Measurements from ENCODE around the gene CHIC2.

Gene CHIC2

DNA sequence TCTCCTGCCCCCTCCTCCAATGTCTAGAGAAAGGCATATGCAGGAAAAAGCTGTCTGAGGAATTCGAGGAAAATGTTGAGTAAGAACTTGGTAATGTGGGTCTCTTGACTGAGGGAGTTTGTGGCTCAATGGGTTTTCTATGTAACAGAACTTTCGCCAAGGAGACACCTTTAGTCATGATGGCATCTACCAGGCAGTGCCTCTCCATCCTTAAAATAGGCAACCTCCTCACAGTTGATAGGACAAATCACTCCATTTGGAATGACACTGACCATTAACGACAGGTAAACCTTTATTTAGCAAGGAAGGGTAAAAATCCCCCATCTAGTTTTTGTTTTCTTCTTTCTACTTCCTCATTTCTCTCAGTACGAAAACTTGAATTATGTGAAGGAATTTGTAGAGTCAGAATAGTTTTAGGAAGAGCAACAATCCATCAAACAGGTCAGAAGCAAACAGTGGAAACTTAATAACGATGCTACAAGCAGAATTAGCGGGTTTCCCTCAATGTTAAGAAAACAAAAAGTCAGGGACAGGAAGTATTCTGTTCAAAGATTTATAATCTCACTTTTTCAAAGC lies 38.2 kb upstream of the CHIC2 start:
- Histone ChIP-seq H3K27ac (no peak overlapping the region), H4K20me1 (peaks cover 0 to 40% (median 8%) of the 10 kb centered on the region in 11 experiments; a peak in 9 of 22 replicates), H3K27me3 (peaks cover 69 to 87% (median 79%) of the 10 kb centered on the region in 11 experiments), H3K9ac (no peak overlapping the region), H3K36me3 (no peaks in the 10 kb centered on the region), H3K4me2 (peak overlapping the region in 2 of 11 experiments; percentile 5 to 12; a peak in 3 of 22 replicates), H3K4me3 (no peak overlapping the region), H3K4me1 (peaks cover 20 to 56% (median 23%) of the 10 kb centered on the region in 10 experiments), H3K9me3 (replicated peaks in 1 of 11) (peaks cover 0 to 38% (median 25%) of the 10 kb centered on the region in 11 experiments; a peak in 18 of 22 replicates)
- no peak for TF ChIP-seq Cebpa-rat (IDR thresholded peaks at IDR 0.05)

DNA sequence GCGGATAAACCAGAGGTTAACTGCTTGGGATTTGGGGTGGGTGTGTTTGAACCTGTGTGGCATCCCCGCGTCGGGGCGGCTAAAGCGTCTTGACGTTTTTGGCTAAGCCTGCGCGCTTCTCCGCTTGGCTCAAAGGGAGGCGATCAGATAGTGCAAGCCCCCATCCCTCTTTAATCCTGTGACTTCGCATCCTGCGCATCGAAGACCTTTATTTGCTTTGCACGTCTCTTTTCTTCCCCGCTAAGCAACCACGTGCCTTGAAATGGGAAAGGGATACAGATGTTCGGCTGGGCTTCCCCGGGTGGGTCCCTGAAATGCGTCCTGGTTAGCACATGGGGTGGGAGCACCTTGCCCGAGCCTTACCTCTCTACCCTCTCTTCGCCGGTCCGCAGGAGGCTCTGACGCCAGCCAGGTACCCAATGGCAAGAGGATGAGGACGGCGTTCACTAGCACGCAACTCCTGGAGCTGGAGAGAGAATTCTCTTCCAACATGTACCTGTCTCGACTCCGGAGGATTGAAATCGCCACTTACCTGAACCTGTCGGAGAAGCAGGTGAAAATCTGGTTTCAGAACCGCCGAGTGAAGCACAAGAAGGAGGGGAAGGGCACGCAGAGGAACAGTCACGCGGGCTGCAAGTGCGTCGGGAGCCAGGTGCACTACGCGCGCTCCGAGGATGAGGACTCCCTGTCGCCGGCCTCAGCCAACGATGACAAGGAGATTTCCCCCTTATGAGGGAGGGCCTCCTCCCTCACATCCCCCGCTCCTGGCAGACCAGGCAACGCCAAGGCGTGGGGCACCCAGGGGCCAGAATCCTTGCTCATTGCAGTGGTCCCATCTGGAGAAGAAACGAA lies 37.0 kb upstream of the CHIC2 start:
- H3K9me3 ChIP-seq (replicated peaks in 1 of 11) = peaks cover 0 to 38% (median 25%) of the 10 kb centered on the region in 11 experiments; a peak in 18 of 22 replicates
- peaks cover 0 to 41% (median 8%) of the 10 kb centered on the region in 11 experiments; a peak in 9 of 22 replicates for H4K20me1 ChIP-seq
- no peak overlapping the region for H3K9ac ChIP-seq
- no peak for TF ChIP-seq Cebpa-rat (IDR thresholded peaks at IDR 0.05)
- no peak overlapping the region for H3K27ac ChIP-seq
- peak overlapping the region in 7 of 10 experiments; percentile 26 to 59 (median 47); a peak in 6 of 20 replicates for H3K4me3 ChIP-seq
- peak overlapping the region in 10 of 11 experiments; percentile 77 to 94 (median 88); a peak in 14 of 22 replicates for H3K4me2 ChIP-seq
- no peaks in the 10 kb centered on the region for H3K36me3 ChIP-seq
- peaks cover 81 to 96% (median 87%) of the 10 kb centered on the region in 11 experiments for H3K27me3 ChIP-seq
- H3K4me1 ChIP-seq = peaks cover 20 to 56% (median 23%) of the 10 kb centered on the region in 10 experiments

DNA sequence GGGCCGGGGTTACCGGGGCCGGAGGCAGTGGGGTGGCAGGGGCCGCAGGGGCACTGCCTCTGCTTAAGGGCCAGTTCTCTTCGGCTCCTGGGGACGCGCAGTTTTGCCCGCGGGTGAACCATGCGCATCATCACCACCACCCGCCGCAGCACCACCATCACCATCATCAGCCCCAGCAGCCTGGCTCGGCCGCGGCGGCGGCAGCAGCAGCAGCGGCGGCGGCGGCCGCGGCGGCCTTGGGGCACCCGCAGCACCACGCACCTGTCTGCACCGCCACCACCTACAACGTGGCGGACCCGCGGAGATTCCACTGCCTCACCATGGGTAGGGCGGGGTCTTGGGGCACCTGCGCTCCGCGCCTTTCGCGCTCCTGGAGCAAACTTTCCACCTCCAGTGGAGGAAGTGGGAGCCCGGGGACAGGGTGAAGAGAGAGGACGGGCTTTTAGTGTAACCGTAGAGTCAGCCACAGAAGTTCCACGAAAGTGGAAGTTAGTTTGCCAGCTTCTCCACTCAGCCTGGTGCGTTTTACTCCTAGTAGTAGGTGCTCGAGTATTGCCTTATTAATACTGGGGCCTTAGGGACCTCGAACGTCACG lies 36.3 kb upstream of the CHIC2 start:
- Histone ChIP-seq H3K27me3 (peaks cover 88 to 100% (median 94%) of the 10 kb centered on the region in 11 experiments), H3K27ac (no peak overlapping the region), H3K9ac (no peak overlapping the region), H4K20me1 (peaks cover 0 to 41% (median 8%) of the 10 kb centered on the region in 11 experiments; a peak in 9 of 22 replicates), H3K4me3 (peak overlapping the region; percentile 35 to 65 (median 48); a peak in 18 of 20 replicates), H3K9me3 (replicated peaks in 1 of 11) (peaks cover 0 to 38% (median 25%) of the 10 kb centered on the region in 11 experiments; a peak in 18 of 22 replicates), H3K4me2 (peak overlapping the region; percentile 77 to 94 (median 87)), H3K4me1 (peaks cover 20 to 53% (median 23%) of the 10 kb centered on the region in 10 experiments), H3K36me3 (no peaks in the 10 kb centered on the region)
- TF ChIP-seq Cebpa-rat (IDR thresholded peaks at IDR 0.05) = no peak

GRCh38 chr4:54099748-54100574 lies 35.6 kb upstream of the CHIC2 start, which contains the start of gene GSX2:
Gene GSX2, plus strand, starts transcription at chr4:54100163. Its CDS starts 182 bp downstream, at chr4:54100345.
- no peaks in the 10 kb centered on the region for H3K36me3 ChIP-seq
- TF ChIP-seq Cebpa-rat (IDR thresholded peaks at IDR 0.05) = no peak
- H3K9ac ChIP-seq = no peak within 1 kb of the TSS; a peak in 1 of 22 replicates
- H3K4me2 ChIP-seq = peak within 1 kb of the TSS; percentile 77 to 94 (median 87)
- peaks cover 0 to 38% (median 25%) of the 10 kb centered on the region in 11 experiments; a peak in 18 of 22 replicates for H3K9me3 ChIP-seq (replicated peaks in 1 of 11)
- H3K27me3 ChIP-seq = peaks cover 96 to 100% (median 99%) of the 10 kb centered on the region in 11 experiments
- H3K4me3 ChIP-seq = peak within 1 kb of the TSS; percentile 35 to 65 (median 48)
- H3K27ac ChIP-seq = no peak within 1 kb of the TSS
- peaks cover 17 to 46% (median 23%) of the 10 kb centered on the region in 10 experiments for H3K4me1 ChIP-seq
- H4K20me1 ChIP-seq = peaks cover 0 to 46% (median 13%) of the 10 kb centered on the region in 11 experiments; a peak in 9 of 22 replicates

GRCh38 chr4:54099287-54099747 lies 34.9 kb upstream of the CHIC2 start:
- Histone ChIP-seq H3K4me2 (peak overlapping the region; percentile 77 to 94 (median 87)), H3K9ac (no peak overlapping the region), H3K27me3 (peaks cover 100% of the 10 kb centered on the region in 11 experiments), H3K36me3 (no peaks in the 10 kb centered on the region), H4K20me1 (peaks cover 0 to 49% (median 13%) of the 10 kb centered on the region in 11 experiments; a peak in 9 of 22 replicates), H3K4me3 (peak overlapping the region; percentile 35 to 65 (median 48)), H3K4me1 (peaks cover 17 to 39% (median 22%) of the 10 kb centered on the region in 10 experiments), H3K9me3 (replicated peaks in 1 of 11) (peaks cover 0 to 38% (median 24%) of the 10 kb centered on the region in 11 experiments; a peak in 18 of 22 replicates), H3K27ac (no peak overlapping the region)
- no peak for TF ChIP-seq Cebpa-rat (IDR thresholded peaks at IDR 0.05)

GRCh38 chr4:54098375-54098774 lies 34.0 kb upstream of the CHIC2 start:
- Histone ChIP-seq H3K27ac (no peak overlapping the region), H4K20me1 (peaks cover 0 to 49% (median 13%) of the 10 kb centered on the region in 11 experiments; a peak in 9 of 22 replicates), H3K4me2 (no peak overlapping the region; a peak in 2 of 22 replicates), H3K9me3 (replicated peaks in 1 of 11) (peaks cover 0 to 29% (median 18%) of the 10 kb centered on the region in 11 experiments; a peak in 17 of 22 replicates), H3K27me3 (peaks cover 100% of the 10 kb centered on the region in 11 experiments), H3K36me3 (no peaks in the 10 kb centered on the region), H3K9ac (no peak overlapping the region), H3K4me1 (peaks cover 17 to 30% (median 22%) of the 10 kb centered on the region in 10 experiments), H3K4me3 (no peak overlapping the region)
- no peak for TF ChIP-seq Cebpa-rat (IDR thresholded peaks at IDR 0.05)

DNA sequence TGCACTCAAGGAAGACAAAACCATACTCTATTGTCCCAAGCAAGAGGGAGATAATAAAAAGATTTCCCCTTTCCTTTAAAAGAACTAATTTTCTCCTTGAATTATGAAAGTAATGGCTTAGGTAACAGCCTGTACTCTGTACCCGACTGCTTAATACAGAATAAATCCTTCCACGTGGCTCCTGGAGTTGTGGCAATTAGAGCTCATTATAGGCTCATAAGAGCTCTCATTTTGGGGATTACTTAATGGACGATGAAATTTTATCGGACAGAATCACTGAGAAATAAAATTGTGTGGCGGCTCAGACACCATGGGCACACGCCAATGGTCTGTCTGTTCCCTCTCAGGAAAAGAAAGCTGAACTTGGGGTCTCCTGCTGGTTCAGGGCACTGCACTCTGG lies 32.7 kb upstream of the CHIC2 start:
- Histone ChIP-seq H3K4me1 (peaks cover 17 to 23% (median 21%) of the 10 kb centered on the region in 10 experiments), H3K4me3 (no peak overlapping the region)

More for the DNA sequence above, 32.7 kb upstream of the CHIC2 start:
- TF ChIP-seq Cebpa-rat (IDR thresholded peaks at IDR 0.05) = no peak
- Histone ChIP-seq H3K9me3 (replicated peaks in 1 of 11) (peaks cover 1 to 33% (median 19%) of the 10 kb centered on the region in 11 experiments; a peak in 21 of 22 replicates), H3K4me2 (no peak overlapping the region), H3K36me3 (no peaks in the 10 kb centered on the region), H4K20me1 (peaks cover 0 to 49% (median 13%) of the 10 kb centered on the region in 11 experiments; a peak in 10 of 22 replicates), H3K27me3 (peaks cover 100% of the 10 kb centered on the region in 11 experiments), H3K27ac (no peak overlapping the region), H3K9ac (no peak overlapping the region)

Data from BLaER1 treated with 17β-estradiol and CSF1 and Interleukin-3, amounts not matched to agents 10 nM and 100 nM (cell line).